NT2/D1 (cell line): ENCODE data around the gene RTN4RL2.

Source experiments
- SUZ12 ChIP-seq: IDR thresholded peaks from 2 replicates; pipeline ENCODE4 v1.6.1; 2011; ENCODE audit not compliant: insufficient read length, insufficient read depth; ENCODE audit errors: extremely low read depth
- YY1 ChIP-seq: IDR thresholded peaks from 2 replicates; pipeline ENCODE4 v1.6.1; 2011; ENCODE audit not compliant: insufficient read length, insufficient read depth
- ZNF274 ChIP-seq: IDR thresholded peaks from 2 replicates; pipeline ENCODE4 v1.6.1; 2011; ENCODE audit warnings: mild to moderate bottlenecking, low read depth, low read length

DNA sequence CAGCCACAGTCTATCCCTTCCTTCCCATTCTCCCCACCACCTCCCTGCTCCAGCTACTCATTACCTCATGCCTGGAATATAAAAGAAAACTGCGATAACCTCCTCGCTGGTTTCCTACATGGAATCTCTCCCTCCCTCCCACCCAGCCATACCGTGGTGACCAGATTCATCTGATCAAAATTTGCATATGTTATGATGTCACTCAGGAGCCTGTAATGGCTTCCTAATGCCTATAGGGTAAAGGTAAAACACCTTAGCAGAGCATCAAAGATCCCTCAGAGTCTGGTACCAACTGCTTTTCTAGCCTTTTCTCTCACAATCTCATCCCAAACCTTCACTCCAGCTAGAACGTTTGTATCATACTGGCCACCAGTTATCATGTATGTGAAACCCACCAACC lies 19.6 kb downstream of the RTN4RL2 start:
- TF ChIP-seq YY1 = no peak
- TF ChIP-seq ZNF274 = no peak
- TF ChIP-seq SUZ12 = no peak
